NCI-H1930 (cell line): ENCODE results near the gene OBP2B.
"Not testable (repeated sequence)": the region's sequence is repeated elsewhere in the genome, so short reads cannot be mapped to it uniquely, and the experiment has no call there.

Source experiments
- DNase-seq, 2 experiments: peaks; one replicate each; lab custom pipeline; 2025; lab: John Stamatoyannopoulos, UW

Gene OBP2B

DNA sequence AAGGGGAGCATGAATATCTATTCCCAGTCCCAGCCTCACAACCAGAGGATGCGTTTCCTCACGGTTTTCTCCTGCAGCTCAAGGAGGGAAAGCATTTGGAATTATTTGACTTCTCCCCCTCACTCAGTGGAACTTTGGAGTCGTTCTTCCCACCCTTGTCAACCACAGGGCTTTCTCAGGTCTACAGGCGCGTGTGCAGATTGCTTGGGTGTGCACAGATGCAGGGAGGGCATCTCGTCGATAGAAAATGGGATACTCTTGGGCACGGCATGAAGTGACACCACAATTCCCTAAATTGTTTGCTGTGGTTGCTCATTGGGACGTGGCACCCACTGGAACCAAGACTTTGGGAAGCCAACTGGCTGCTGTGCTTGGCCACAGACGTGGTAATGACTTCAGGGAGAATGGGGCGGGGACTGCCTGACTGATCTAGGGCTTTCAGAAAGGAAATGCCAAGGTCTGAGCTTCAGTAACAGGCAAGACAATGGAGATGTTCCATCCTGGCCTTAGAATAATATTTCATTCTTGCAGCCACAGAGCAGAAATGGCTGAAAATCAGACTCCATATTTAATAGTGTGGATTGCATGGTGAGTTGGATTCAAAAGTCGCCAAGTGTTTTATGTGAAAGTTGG, 12.2 kb upstream of the OBP2B start:
- DNase-seq, result no peak

DNA sequence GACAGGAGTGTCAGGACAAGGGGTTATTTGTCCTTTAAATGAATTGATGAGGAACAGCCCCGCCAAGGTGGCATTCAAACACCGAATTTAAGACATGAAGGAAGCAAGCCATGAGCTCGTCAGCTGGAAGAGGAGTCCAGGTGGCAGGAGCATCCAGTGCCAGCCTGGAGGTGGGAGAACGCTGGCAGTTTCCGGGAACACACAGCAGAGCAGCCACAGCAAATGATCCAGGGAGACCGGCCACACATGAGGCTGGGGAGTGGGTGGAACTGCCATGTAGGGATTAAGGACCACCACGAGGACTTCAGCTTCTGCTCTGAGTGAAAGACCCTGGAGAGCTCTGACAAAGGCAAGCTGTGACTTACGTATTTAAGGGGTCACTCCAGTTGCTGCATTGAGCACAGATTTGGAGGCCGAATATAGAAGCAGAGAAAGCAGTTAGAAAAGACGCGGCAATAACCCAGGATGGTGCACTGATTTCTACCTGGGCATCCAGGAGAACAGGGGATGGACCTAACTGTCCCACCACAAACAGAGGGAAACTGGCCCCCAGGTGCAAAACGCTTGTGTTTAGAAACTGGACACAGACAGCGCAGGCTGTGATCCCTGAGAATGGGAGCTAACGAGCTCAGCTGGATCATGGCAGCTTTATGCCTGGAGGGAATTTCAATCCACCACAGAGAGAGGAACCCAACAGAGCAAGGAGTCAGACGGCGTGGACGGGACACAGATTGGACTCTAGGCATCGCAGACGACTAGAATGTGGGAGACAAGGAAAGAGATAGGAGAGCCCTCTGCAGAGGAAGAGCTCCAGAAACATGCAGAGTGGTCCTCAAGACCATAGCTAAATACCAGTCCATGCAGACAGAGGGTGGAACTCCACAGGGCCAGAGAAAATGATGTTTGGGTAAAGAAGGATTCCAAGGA, 9.3 kb upstream of the OBP2B start:
- DNase-seq, result not testable (repeated sequence)

DNA sequence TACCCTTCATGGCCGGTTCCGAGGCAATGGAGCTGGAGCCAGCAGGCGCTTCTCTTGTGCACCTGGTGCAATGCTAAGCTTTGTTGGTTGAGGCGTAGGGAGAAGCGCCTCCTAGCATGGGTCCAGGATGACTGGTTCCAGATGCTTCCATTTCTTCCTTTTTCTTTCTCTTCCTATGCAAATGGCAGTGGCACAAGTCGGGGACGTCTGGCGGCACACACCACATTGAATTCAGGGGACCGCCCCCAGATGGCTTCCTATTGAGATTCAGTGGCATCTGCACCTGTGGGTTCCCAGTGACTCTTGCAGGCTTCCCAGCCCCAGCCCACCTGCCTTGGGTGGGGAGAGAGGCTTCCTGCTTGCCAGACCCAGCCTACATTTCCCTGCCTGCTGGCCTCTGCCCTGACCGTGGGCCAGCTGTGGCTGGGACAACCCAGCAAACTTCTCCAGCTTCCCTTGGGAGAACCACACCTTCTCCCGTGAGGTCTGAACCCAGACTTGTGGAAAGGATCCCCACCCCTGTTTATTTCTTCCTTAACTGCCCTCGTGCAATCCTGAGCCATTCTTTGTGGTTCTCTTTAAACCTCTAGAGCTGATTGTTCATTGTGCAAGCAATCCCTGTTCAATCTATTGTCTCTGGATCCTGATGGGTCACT, 8.4 kb upstream of the OBP2B start:
- DNase-seq, result not testable (repeated sequence)

DNA sequence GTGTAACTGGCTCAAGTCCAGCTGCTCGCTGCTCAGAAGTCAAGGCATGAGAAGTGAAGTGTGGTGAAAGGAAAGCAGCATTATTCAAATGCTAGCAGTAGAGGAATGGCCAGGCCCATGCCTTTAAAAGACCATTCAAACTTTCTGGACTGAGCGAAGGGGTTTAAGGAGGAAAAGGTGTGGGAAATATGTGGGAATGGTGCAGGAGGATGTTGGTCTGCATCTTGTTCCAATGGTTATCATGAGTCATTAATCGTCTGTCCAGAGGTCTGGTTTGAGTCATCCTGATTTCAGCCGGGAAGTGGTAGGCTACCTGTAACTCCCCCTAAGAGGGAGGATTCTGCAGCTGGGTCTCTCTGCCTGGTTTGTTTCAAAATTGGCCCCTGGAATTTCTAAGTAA, 5.2 kb upstream of the OBP2B start:
- DNase-seq, result not testable (repeated sequence)

DNA sequence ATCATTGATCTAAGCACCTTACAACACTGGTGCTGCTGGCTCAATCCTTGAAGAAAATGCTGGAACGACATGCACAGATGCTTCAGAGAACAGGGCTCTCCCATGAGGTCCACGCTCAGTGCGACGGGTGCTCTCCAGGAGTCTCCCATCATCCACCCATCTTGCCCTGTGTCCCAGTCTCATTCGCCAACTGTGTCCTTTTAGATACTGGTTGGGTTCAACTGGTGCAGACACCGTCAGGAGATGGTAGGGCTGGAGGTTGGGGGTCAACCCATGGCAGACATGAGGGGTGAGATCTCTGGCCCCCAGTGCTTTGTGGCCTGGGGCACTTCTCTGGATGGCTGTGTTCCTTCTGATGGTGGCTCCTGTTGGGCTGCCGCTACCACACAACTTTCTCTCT, 1.6 kb upstream of the OBP2B start:
- DNase-seq, result no peak

DNA sequence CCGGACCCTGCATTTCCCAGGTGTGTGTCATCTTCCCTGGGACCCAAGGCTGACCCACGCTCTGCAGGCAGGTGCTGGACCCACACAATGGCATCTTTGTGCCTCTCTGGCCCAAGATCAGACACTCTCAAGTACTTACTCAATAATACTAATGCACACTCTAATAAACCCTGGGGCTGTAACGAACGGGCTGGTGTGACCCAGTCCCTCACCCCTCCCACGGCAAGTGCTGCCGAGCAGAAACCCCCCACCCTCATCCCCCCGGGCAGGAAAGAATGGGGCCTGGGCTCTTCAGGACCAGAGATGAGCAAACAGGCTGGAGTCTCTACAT, 1.1 kb upstream of the OBP2B start:
- DNase-seq, result no peak

DNA sequence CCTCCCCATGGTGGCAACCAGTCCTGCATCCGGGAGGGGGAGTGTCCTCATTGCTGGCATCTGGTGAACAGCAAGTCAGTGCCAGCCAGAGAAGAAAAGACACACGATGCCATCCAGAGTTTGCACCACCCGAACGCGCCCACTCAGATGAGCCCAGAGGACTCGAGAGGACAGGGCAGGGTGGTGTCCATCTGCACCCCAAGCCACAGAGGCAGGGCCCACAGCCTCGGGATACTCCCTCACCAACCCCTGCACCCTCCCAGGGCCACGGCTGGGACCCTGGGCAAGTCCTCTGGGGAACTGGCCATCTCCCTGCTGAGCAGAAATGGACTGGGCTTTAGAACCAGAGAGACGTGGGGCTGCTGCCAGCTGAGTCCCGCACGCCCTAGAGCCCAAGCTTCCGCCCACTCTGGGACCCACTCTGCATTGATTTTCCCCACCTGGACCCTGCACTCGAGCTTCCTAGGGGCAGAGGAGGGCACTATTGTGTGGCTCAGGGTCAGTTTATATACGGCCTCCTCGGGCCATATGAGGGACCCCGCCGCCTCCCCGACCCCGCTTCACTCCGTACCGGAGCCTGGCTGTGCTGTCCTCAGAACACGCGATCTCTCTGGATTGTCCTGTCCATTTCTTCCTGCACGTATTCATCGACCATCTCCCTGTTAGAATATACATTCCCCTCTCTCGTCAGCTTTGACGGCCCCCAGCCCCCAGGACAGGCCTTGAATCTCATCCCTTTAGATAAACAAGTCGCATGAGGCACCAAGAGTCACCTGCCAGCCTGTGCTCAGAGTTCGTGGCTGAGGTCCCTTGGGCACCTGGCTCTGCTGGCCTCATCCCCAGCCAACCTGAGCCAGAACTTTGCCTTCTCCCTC, 514 bp upstream of the OBP2B start:
- DNase-seq, result not testable (repeated sequence)

DNA sequence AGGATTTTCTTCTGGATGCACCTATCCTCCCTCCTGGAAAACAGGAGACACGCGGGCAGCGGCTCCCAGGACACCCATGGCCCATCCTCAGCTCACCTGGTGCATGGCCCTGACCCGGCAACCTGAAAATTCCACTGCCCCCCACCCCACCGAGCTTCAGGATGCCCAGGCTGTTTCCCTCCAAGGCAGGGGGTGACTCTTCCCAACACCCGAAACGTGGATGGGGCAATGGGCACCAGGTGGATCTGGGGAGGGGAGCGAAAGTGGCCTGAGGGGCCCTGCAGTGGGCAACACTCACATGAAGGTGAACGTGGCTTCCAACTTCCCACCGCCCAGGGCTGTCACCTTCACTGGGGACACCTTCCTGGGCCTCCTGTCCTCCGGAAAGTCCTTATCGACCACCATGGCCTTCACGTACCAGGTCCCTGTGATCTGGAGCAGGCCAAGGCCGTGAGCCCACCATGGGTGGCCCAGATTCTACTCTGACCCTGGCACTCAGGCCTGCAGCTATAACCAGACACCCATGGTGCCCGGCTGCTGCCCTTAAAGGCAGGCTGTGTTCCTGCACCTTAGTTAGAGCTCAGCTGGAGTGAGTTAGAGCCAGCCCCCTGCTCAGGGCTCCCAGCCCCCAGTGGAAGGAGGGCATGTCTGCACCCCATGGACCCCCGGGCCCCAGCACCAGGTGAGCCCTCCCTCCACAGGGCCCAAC, 725 bp downstream of the OBP2B start:
- DNase-seq, result not testable (repeated sequence)

DNA sequence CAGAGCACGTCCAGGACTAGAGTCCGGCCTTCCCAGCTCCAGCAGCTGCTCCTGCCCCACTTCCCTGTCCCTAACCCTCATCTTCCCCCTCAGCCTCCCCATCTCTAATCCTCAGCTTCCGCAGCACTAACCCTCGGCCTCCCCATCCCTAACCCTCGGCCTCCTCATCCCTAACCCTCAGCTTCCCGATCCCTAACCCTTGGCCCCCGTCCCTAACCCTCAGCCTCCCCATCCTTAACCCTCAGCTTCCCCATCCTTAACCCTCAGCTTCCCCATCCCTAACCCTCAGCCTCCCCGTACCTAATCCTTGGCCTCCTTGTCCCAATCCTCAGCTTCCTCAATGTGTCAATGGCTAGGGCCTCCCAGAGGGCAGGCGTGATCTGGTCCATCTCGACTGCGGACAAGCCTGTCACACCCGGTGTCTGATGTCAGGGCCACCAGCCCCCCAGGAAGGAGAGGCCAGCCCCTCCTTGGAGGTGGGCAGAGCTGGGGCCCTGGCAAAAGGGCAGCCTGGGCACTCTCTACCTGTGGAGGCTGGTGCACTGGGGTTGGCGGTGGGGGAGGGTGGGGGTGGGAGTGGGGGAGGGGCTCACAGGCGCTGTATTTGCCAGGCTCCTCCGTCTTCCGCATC, 1.4 kb downstream of the OBP2B start:
- no peak for DNase-seq

DNA sequence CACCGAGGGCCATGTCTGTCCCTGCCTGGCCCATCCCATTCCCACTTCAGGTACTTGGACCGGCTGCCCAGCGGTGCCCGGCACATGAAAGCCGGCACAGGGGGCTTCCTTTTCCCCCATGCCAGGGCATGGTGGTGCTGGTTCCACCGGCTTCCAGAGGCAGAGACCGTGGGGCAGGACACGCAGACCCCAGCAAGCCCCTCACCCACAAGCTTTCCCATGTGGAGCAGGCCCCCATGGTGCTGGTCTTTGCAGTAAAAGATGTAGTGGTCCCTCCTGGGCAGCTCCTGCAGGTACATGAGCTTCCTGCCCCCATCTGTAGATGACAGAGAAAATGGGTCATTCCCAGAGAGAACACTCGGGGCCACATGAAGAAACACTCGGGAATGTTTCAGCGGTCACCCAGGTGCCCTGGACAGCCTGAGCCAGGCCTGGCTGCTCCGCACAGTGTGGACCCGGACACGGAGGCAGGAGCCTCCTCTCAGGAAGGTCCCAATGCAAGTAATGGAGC, 2.0 kb downstream of the OBP2B start:
- DNase-seq, result no peak

DNA sequence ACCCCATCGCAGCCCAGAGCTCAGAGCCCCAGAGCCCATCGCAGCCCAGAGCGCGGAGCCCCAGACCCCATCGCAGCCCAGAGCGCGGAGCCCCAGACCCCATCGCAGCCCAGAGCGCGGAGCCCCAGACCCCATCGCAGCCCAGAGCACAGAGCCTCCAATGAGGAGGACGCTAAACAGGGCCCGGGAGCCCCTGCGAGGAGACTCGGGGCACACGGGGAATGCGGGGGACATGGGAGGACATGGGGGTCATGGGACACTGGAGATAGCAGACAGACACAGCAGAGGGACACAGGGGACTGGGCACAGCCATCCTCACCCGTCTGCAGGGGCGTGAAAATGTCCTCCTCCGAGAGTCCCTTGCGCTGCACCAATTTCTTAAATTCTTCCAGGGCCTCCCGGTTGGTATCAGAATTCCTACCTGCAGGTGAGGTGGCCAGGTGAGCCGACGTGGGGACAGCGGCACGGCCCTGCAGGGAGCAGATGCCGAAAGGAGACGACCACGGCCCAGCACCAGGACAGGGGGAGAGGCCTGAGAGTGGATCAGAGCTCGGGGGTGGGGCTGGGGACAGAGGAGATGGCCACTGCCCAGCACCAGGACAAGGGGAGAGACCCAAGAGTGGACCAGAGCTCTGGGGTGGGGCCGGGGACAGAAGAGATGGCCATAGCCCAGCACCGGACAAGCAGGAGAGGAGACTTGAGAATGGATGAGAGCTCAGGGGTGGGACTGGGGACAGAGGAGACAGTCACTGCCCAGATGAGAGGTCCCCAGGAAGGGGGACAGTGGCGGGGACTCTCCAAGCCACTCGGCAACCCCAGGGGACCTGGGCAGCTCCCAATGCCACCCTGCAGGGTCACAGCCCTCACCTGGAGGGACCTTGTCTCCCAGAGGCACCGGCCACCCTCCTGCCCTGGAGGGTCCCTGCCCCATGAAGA, 2.8 kb downstream of the OBP2B start:
- DNase-seq, result no peak

DNA sequence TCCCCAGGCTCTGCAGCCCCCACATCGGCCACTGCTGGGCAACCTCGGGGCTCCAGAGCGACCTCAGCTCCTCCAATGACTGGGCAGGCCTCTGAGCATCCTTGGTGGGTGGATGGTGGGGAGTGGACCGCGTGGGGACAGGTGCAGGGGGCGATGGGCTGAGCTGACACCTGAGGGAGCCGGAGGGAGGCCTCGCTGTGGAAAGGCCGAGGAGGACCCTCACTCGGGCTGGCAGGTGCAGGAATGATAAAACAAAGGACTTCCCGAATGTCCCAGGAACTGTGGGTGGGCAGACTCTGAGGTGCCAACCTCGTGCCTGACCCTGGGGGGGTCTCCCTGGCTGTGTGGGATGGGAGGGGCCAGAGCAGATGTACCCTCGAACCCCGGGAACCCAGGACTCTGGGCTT, 3.6 kb downstream of the OBP2B start:
- DNase-seq, result not testable (repeated sequence)

DNA sequence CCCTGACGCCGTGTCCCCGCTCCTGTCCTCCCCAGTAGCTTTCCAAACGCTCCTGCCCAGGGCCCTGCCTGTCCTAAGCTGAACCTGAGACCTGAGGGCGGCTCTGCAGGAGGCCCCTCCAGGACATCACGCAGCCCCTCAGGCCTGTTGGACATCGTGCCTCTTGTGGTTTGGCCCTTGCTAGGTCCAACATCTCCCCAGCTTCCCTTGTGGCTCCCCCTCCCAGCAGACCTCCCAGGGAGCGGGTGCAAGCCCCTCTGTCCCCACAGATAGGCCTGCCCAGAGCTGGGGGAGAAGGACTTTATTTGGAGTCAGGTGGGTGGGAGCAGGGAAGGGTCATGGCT, 4.1 kb downstream of the OBP2B start:
- DNase-seq, result no peak

DNA sequence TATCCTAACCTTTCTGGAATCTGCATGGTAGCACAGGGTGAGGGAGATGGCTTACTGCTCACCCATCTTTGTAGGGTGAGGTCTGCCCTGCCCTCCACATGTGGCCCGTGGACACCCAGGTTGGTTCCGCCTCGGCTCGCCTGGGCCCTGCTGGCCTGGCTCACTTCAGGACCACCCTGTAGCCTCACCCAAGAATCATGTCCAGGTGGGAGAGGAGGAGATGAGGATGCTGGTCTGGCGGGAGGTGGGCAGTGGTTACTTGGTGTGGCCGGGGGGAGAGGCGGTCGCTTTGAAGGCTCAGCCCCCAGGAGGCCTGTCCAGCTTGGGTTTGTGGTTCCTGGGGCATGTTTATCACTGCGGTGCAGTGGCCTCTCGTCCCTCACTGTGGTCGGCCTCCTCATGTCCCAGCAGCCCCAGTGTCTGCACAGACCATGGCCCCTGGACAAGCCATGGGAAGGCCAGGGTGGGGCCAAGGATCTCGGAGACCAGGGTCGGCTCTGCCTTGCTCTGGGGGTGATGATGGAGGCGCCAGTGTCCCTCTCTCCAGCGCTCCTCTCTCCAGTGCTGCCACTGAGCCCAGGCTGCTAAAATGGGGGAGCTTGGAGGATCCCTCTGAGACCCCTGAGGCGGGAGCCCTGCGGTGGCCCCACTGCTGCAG, 4.6 kb downstream of the OBP2B start:
- no peak for DNase-seq

DNA sequence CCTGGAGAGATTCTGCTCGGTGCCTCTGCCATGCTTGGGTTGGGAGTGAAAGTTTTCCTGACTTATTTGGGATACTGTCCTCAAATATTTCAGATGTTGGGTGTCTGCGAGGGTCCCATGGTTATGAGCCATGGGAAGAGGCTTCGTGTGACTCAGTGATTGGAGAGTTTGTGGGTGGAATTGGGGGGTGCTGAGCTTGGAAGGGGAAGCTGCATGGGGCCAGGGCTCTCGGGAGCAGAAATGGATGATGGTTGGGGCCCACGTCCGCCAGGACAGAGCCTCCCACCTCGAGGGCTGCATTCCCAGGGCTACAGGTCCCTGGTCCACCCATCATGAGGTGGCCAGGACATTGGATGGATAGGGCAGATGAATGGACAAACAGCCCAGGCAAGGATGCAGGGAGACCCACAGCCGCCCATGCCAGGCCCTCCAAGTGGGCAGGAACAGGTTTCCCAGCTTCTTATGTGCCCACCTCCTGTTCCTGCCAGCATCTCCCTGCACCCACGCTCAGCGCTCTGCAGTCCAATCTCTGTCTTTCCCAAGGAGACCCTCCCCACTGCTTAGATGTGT, 5.5 kb downstream of the OBP2B start:
- no peak for DNase-seq

DNA sequence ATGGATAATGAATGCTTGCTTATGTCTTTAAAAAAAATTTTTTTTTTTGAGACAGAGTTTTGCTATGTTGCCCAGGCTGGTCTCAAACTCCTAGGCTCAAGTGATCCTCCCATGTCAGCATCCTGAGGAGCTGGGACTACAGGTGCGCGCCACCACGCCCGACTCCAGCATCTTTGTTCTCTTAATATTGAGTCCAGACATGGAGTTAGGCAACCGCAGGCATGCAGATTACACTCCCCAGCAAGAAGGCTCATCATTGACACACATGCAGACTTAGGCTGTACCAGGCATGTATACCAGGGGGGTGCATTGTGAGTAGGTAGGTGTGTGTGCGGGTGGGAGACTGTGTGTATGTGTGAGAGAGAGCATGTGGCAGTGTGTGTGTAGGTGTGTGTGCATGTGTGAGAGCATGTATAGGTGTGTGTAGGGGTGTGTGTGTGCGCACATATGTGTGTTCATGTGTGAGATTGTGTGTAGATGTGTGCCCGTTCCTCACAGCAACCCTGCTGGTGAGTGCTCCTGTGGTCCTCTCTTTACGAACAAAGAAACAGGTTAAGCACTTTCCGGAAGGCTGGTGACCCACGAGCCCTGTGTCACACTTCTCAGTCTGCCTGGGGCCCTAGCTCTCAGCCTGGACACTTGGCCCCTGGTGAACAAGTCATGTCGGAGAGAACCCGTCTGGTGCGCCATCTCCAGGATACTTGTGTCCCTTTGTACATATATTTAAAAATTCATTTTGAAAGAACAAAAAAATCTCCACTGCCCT, 6.2 kb downstream of the OBP2B start:
- DNase-seq, result no peak

DNA sequence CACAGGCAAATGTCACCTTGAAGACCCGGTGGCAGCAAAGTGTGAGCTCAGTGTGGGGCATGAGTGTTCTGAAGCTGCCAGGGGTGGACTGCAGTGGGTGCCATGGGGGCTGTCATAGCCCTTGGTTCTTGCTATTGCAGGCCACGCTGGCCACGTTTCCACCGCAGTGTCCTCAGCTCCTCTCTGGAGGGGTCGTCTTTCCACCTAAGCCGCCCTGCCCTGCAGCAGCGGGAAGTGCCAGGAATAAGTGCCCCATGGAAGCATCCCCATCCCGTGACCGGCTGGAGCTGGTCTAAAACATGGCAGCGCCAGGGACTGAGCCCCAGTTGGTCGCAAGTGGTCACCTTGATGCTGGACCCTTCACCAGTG, 6.9 kb downstream of the OBP2B start:
- DNase-seq, result no peak
